ENCODE data around the gene STAC.
A peak's percentile ranks its signal among the peaks of the same experiment; 100 is the strongest.
"Not testable (repeated sequence)": the region's sequence is repeated elsewhere in the genome, so short reads cannot be mapped to it uniquely, and the experiment has no call there.

Gene STAC

GRCh38 chr3:36524560-36524959, 144.3 kb downstream of the STAC start:
- DNase-seq: peak; percentile 18

GRCh38 chr3:36525115-36525801, 145.0 kb downstream of the STAC start:
- DNase-seq: peak; percentile 57

- peak; percentile 59 for DNase-seq
Measured at GRCh38 chr3:36538136-36538749, 157.9 kb downstream of the STAC start.

GRCh38 chr3:36540888-36541518, 160.7 kb downstream of the STAC start:
- DNase-seq: peak; percentile 41

- peak; percentile 73 for DNase-seq
Measured at GRCh38 chr3:36542186-36542585, 161.9 kb downstream of the STAC start.

- DNase-seq: peak; percentile 43
Measured at GRCh38 chr3:36543276-36543997, 163.1 kb downstream of the STAC start.

- peak; percentile 76 for DNase-seq
Measured at GRCh38 chr3:36546226-36546625, 165.9 kb downstream of the STAC start.

GRCh38 chr3:36548712-36549111, 168.4 kb downstream of the STAC start:
- peak; percentile 30 for DNase-seq

GRCh38 chr3:36557021-36557707, 176.9 kb downstream of the STAC start:
- DNase-seq: no peak

GRCh38 chr3:36557708-36558421, 177.6 kb downstream of the STAC start:
- no peak for DNase-seq

- no peak for DNase-seq
Measured at GRCh38 chr3:36558961-36559360, 178.7 kb downstream of the STAC start.

- DNase-seq: no peak
Measured at GRCh38 chr3:36560685-36561084, 180.4 kb downstream of the STAC start.

GRCh38 chr3:36561601-36562000, 181.3 kb downstream of the STAC start:
- no peak for DNase-seq

- DNase-seq: no peak
Measured at GRCh38 chr3:36562945-36563344, 182.6 kb downstream of the STAC start.

- DNase-seq: no peak
Measured at GRCh38 chr3:36575241-36575640, 194.9 kb downstream of the STAC start.

- DNase-seq: not testable (repeated sequence)
Measured at GRCh38 chr3:36578418-36578817, 198.1 kb downstream of the STAC start.

GRCh38 chr3:36579746-36580145, 199.4 kb downstream of the STAC start:
- peak; percentile 10 for DNase-seq

- DNase-seq: no peak
Measured at GRCh38 chr3:36580716-36581115, 200.4 kb downstream of the STAC start.

- peak; percentile 48 for DNase-seq
Measured at GRCh38 chr3:36591959-36592358, 211.7 kb downstream of the STAC start.

GRCh38 chr3:36595511-36595910, 215.2 kb downstream of the STAC start:
- no peak for DNase-seq

- DNase-seq: peak; percentile 19
Measured at GRCh38 chr3:36596419-36596818, 216.1 kb downstream of the STAC start.

- DNase-seq: peak; percentile 23
Measured at GRCh38 chr3:36597422-36597821, 217.1 kb downstream of the STAC start.
